Thymus (tissue), 11 donors: ENCODE results near the gene FHIT. TPM values are rescaled to one million over a fixed set of nuclear protein-coding genes. Genes with fewer than 3 reads are reported as not detected.

ENCODE experiments used
- DNase-seq, 9 donors: peaks; one replicate each; pipeline ENCODE4 v3.0.0-alpha.2; 2013; ENCODE audit warnings: low spot score in 9 of 9, low read depth in 6 of 9, missing footprints in 1 of 9
- H3K27ac ChIP-seq, 2 donors: one replicate each; pipeline ENCODE4 v1.5.1; 2013; ENCODE audit warnings: control low read depth in 1 of 2, low read depth in 1 of 2, low read length in 1 of 2, mild to moderate bottlenecking in 1 of 2, moderate library complexity in 1 of 2
- H3K27me3 ChIP-seq, 2 donors: one replicate each; pipeline ENCODE4 v1.5.1; 2013; ENCODE audit warnings: low read length in 1 of 2; ENCODE audit not compliant: control insufficient read depth in 2 of 2, insufficient read depth in 1 of 2
- H3K36me3 ChIP-seq, 2 donors: one replicate each; pipeline ENCODE4 v1.5.1; 2013; ENCODE audit warnings: low read length in 1 of 2, mild to moderate bottlenecking in 1 of 2, moderate library complexity in 1 of 2; ENCODE audit not compliant: control insufficient read depth in 2 of 2, insufficient read depth in 2 of 2
- H3K4me1 ChIP-seq, 2 donors: one replicate each; pipeline ENCODE4 v1.5.1; 2013; ENCODE audit warnings: low read length in 2 of 2; ENCODE audit not compliant: control insufficient read depth in 2 of 2, insufficient read depth in 2 of 2
- H3K4me3 ChIP-seq, 2 donors: one replicate each; pipeline ENCODE4 v1.5.1; 2013; ENCODE audit warnings: low read length in 2 of 2, control low read depth in 1 of 2, mild to moderate bottlenecking in 1 of 2
- H3K9me3 ChIP-seq, 2 donors: one replicate each; pipeline ENCODE4 v1.5.1; 2013; ENCODE audit warnings: low read length in 1 of 2, mild to moderate bottlenecking in 1 of 2; ENCODE audit not compliant: control insufficient read depth in 2 of 2, insufficient read depth in 1 of 2
- WGBS: extraction: QIAGEN DNeasy Blood & Tissue Kit; methylation state at CpG from one replicate; pipeline ENCODE4 v1.1.7; 2013; 5-methylcytosine and 5-hydroxymethylcytosine counted together
- polyA plus RNA-seq: library from polyadenylated mRNA; stranded (reverse); fragments of 200-250 nt; gene quantifications from one replicate; pipeline ENCODE4 v1.2.3, GENCODE V29; 2013
- total RNA-seq: library from RNA; stranded (reverse); fragments of 120-200 nt; gene quantifications from one replicate; pipeline ENCODE4 v1.2.4, GENCODE V29; 2013
- donor health status: healthy.

FHIT gene
- total and polyA plus RNA-seq, 2 donors = 9.2 to 13.2 TPM

GRCh38 chr3:60384341-60384740, 866.9 kb downstream of the FHIT start:
- H3K9me3 ChIP-seq = no peaks in the 10 kb centered on the region
- no peak overlapping the region for H3K27ac ChIP-seq
- no peaks in the 10 kb centered on the region for H3K36me3 ChIP-seq
- DNase-seq = no peak
- H3K4me3 ChIP-seq = no peak overlapping the region
- H3K4me1 ChIP-seq = no peaks in the 10 kb centered on the region
- WGBS = 78% methylated on average over 5 of the region's 5 CpGs
- no peaks in the 10 kb centered on the region for H3K27me3 ChIP-seq

GRCh38 chr3:60383345-60383744, 867.9 kb downstream of the FHIT start:
- Histone ChIP-seq H3K4me1 (no peaks in the 10 kb centered on the region), H3K27me3 (no peaks in the 10 kb centered on the region), H3K9me3 (no peaks in the 10 kb centered on the region), H3K36me3 (no peaks in the 10 kb centered on the region), H3K4me3 (no peak overlapping the region), H3K27ac (no peak overlapping the region)
- DNase-seq = no peak
- 97% methylated on average over 2 of the region's 2 CpGs for WGBS

GRCh38 chr3:60366486-60366885, 884.8 kb downstream of the FHIT start:
- no peak overlapping the region for H3K4me3 ChIP-seq
- H3K27ac ChIP-seq = no peak overlapping the region
- no peaks in the 10 kb centered on the region for H3K27me3 ChIP-seq
- no peak for DNase-seq
- no peaks in the 10 kb centered on the region for H3K4me1 ChIP-seq
- no peaks in the 10 kb centered on the region for H3K36me3 ChIP-seq
- no peaks in the 10 kb centered on the region for H3K9me3 ChIP-seq
- WGBS = 98% methylated on average over 2 of the region's 2 CpGs

GRCh38 chr3:60365360-60365759, 885.9 kb downstream of the FHIT start:
- no peaks in the 10 kb centered on the region for H3K4me1 ChIP-seq
- no peaks in the 10 kb centered on the region for H3K36me3 ChIP-seq
- no peak for DNase-seq
- WGBS = 0% methylated on average over 2 of the region's 2 CpGs
- H3K27me3 ChIP-seq = no peaks in the 10 kb centered on the region
- no peak overlapping the region for H3K27ac ChIP-seq
- H3K4me3 ChIP-seq = no peak overlapping the region
- H3K9me3 ChIP-seq = no peaks in the 10 kb centered on the region

GRCh38 chr3:60364475-60364874, 886.8 kb downstream of the FHIT start:
- no peak for DNase-seq
- no peaks in the 10 kb centered on the region for H3K4me1 ChIP-seq
- no peaks in the 10 kb centered on the region for H3K27me3 ChIP-seq
- H3K36me3 ChIP-seq = no peaks in the 10 kb centered on the region
- no peak overlapping the region for H3K27ac ChIP-seq
- H3K9me3 ChIP-seq = no peaks in the 10 kb centered on the region
- H3K4me3 ChIP-seq = no peak overlapping the region

GRCh38 chr3:60363817-60364216, 887.4 kb downstream of the FHIT start:
- no peaks in the 10 kb centered on the region for H3K4me1 ChIP-seq
- no peak for DNase-seq
- 94% methylated on average over 2 of the region's 2 CpGs for WGBS
- H3K9me3 ChIP-seq = no peaks in the 10 kb centered on the region
- H3K27ac ChIP-seq = no peak overlapping the region
- H3K4me3 ChIP-seq = no peak overlapping the region
- H3K27me3 ChIP-seq = no peaks in the 10 kb centered on the region
- no peaks in the 10 kb centered on the region for H3K36me3 ChIP-seq

- 68% methylated on average over 2 of the region's 2 CpGs for WGBS
- Histone ChIP-seq H3K27me3 (no peaks in the 10 kb centered on the region), H3K36me3 (no peaks in the 10 kb centered on the region), H3K9me3 (no peaks in the 10 kb centered on the region), H3K4me3 (no peak overlapping the region), H3K4me1 (no peaks in the 10 kb centered on the region), H3K27ac (no peak overlapping the region)
- DNase-seq = no peak
Observed at GRCh38 chr3:60355825-60356224, 895.4 kb downstream of the FHIT start.

- 100% methylated on average over 1 of the region's 1 CpG for WGBS
- no peaks in the 10 kb centered on the region for H3K36me3 ChIP-seq
- H3K27me3 ChIP-seq = no peaks in the 10 kb centered on the region
- no peaks in the 10 kb centered on the region for H3K9me3 ChIP-seq
- DNase-seq = no peak
- no peak overlapping the region for H3K4me3 ChIP-seq
- H3K27ac ChIP-seq = no peak overlapping the region
- no peaks in the 10 kb centered on the region for H3K4me1 ChIP-seq
Observed at GRCh38 chr3:60351481-60351880, 899.8 kb downstream of the FHIT start.

- WGBS = 94% methylated on average over 3 of the region's 3 CpGs
- Histone ChIP-seq H3K4me1 (no peaks in the 10 kb centered on the region), H3K27me3 (no peaks in the 10 kb centered on the region), H3K4me3 (no peak overlapping the region), H3K9me3 (no peaks in the 10 kb centered on the region), H3K36me3 (no peaks in the 10 kb centered on the region), H3K27ac (no peak overlapping the region)
- no peak for DNase-seq
Observed at GRCh38 chr3:60344340-60344739, 906.9 kb downstream of the FHIT start.

GRCh38 chr3:60343831-60344230, 907.4 kb downstream of the FHIT start:
- Histone ChIP-seq H3K36me3 (no peaks in the 10 kb centered on the region), H3K27me3 (no peaks in the 10 kb centered on the region), H3K4me1 (no peaks in the 10 kb centered on the region), H3K27ac (no peak overlapping the region), H3K4me3 (no peak overlapping the region), H3K9me3 (no peaks in the 10 kb centered on the region)
- no peak for DNase-seq
- WGBS = 98% methylated on average over 2 of the region's 2 CpGs
